A673 (cell line): ENCODE results near the gene MOCS2. TPM values are rescaled to one million over a fixed set of nuclear protein-coding genes. Genes with fewer than 3 reads are reported as not detected.

ENCODE experiments used
- BruUV-seq: library from RNA; stranded (reverse); fragments of 400-500 nt; replicated peaks from 2 replicates; lab custom pipeline; 2021; lab: Mats Ljungman, UMichigan
- CTCF ChIA-PET: fragments of 300-600 bp; sonication (Branson Sonifier 250); formaldehyde crosslinking; loops from one replicate; lab custom pipeline; 2022; ENCODE audit warnings: antibody characterized with exemption; lab: Charles Lee
- POLR2A ChIA-PET: fragments of 300-600 bp; sonication (Branson Sonifier 250); formaldehyde crosslinking; loops from one replicate; lab custom pipeline; 2022; ENCODE audit warnings: antibody characterized with exemption; ENCODE audit not compliant: low non-redundant PET; lab: Charles Lee
- DNase-seq: peaks from one replicate; pipeline ENCODE4 v3.0.0-alpha.2; 2015; ENCODE audit warnings: low spot score
- H3K27ac ChIP-seq: fragments of 200-600 bp; sonication (generic); 2 replicates; pipeline ENCODE4 v1.5.1; 2016; ENCODE audit warnings: mixed run types, low read depth, mild to moderate bottlenecking, mixed read lengths, antibody characterized with exemption, low read length; ENCODE audit not compliant: poor library complexity, severe bottlenecking
- H3K27me3 ChIP-seq: fragments of 200-600 bp; sonication (generic); replicated peaks from 2 replicates; pipeline ENCODE4 v1.6.1; 2017; ENCODE audit warnings: mixed run types, low read depth, mild to moderate bottlenecking, mixed read lengths, antibody characterized with exemption, low read length; ENCODE audit not compliant: insufficient read depth, poor library complexity
- H3K36me3 ChIP-seq: fragments of 200-600 bp; sonication (generic); 2 replicates; pipeline ENCODE4 v1.6.1; 2016; ENCODE audit warnings: mixed run types, mild to moderate bottlenecking, mixed read lengths, antibody characterized with exemption, low read length; ENCODE audit not compliant: insufficient read depth, poor library complexity, severe bottlenecking
- H3K4me1 ChIP-seq: fragments of 200-600 bp; sonication (generic); 2 replicates; pipeline ENCODE4 v1.6.1; 2017; ENCODE audit warnings: mixed run types, mild to moderate bottlenecking, mixed read lengths, antibody characterized with exemption, low read length; ENCODE audit not compliant: insufficient read depth, poor library complexity, severe bottlenecking
- H3K4me3 ChIP-seq: fragments of 200-600 bp; sonication (generic); 2 replicates; pipeline ENCODE4 v1.5.1; 2016; ENCODE audit warnings: low read depth, mixed run types, mild to moderate bottlenecking, mixed read lengths, low read length; ENCODE audit not compliant: poor library complexity, severe bottlenecking
- H3K9me3 ChIP-seq: fragments of 200-600 bp; sonication (generic); 2 replicates; pipeline ENCODE4 v1.6.1; 2016; ENCODE audit warnings: mixed run types, low read depth, mild to moderate bottlenecking, mixed read lengths, antibody characterized with exemption, low read length; ENCODE audit not compliant: poor library complexity, severe bottlenecking
- CTCF ChIP-seq: fragments of 300-800, 200-600 bp; sonication (generic); conservative IDR thresholded peaks from 2 replicates; pipeline ENCODE4 v1.5.1; 2017; ENCODE audit warnings: low read depth, mild to moderate bottlenecking, antibody characterized with exemption, low read length, moderate library complexity, mixed read lengths
- EZH2 ChIP-seq: fragments of 200-600 bp; sonication (generic); IDR thresholded peaks from 2 replicates; pipeline ENCODE4 v1.6.1; 2017; ENCODE audit warnings: borderline replicate concordance, low read depth, mild to moderate bottlenecking, mixed read lengths, antibody characterized with exemption, low read length; ENCODE audit not compliant: poor library complexity, severe bottlenecking
- intact Hi-C: fragments of 100-400 bp; cut with micrococcal nuclease; formaldehyde crosslinking; loops from one replicate; pipeline ENCODE4 v1.10.0; 2022; ENCODE audit not compliant: unreplicated experiment
- total RNA-seq: library from RNA; stranded (reverse); gene quantifications from 2 replicates; pipeline ENCODE4 v1.2.3, GENCODE V29; 2021

The MOCS2 gene
- total RNA-seq, 1 experiment from 2014 or later: 41.7 TPM

GRCh38 chr5:53095217-53095616, 14.3 kb downstream of the MOCS2 start:
- TF ChIP-seq CTCF: no peak
- no peak for TF ChIP-seq EZH2
- intact Hi-C loops: no loop called here
- ChIA-PET POLR2A (no interaction called here), CTCF (interaction anchor here (1.2 kb wide), 1 partner anchor 147 kb away, joined by 3 read pairs; no protein-coding TSS in a partner anchor)
- no peaks in the 10 kb centered on the region for H3K4me1 ChIP-seq
- peaks cover 12% of the 10 kb centered on the region for H3K36me3 ChIP-seq
- BruUV-seq: no TSS peak
- H3K27ac ChIP-seq: no peak overlapping the region
- no peak for DNase-seq
- no peaks in the 10 kb centered on the region for H3K27me3 ChIP-seq
- H3K4me3 ChIP-seq: no peak overlapping the region
- no peaks in the 10 kb centered on the region for H3K9me3 ChIP-seq

GRCh38 chr5:53092242-53092641, 17.3 kb downstream of the MOCS2 start:
- intact Hi-C loops: no loop called here
- ChIA-PET POLR2A (no interaction called here), CTCF (interaction anchor here (1.7 kb wide), 1 partner anchor 144 kb away, joined by 6 read pairs; no protein-coding TSS in a partner anchor)
- Histone ChIP-seq H3K27me3 (no peaks in the 10 kb centered on the region), H3K27ac (no peak overlapping the region), H3K4me3 (no peak overlapping the region), H3K4me1 (no peaks in the 10 kb centered on the region), H3K9me3 (no peaks in the 10 kb centered on the region), H3K36me3 (peaks cover 2% of the 10 kb centered on the region)
- TF ChIP-seq CTCF: no peak
- no peak for TF ChIP-seq EZH2
- no peak for DNase-seq
- no TSS peak for BruUV-seq

DNA sequence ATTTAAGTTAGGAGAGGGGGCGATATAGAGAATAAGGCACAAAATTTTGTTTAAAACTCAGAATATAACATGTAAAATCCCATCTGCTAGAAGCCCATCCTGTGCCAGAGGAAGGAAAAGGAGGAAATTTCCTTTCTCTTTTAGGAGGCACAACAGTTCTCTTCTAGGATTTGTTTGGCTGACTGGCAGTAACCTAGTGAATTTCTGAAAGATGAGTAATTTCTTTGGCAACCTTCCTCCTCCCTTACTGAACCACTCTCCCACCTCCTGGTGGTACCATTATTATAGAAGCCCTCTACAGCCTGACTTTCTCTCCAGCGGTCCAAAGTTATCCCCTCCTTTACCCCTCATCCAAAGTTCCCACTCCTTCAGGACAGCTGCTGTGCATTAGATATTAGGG, 18.3 kb downstream of the MOCS2 start:
- intact Hi-C loops: no loop called here
- Histone ChIP-seq H3K27ac (no peak overlapping the region), H3K4me3 (no peak overlapping the region), H3K4me1 (no peaks in the 10 kb centered on the region), H3K36me3 (no peaks in the 10 kb centered on the region), H3K9me3 (no peaks in the 10 kb centered on the region), H3K27me3 (no peaks in the 10 kb centered on the region)
- CTCF ChIA-PET: interaction anchor here (1.7 kb wide), 1 partner anchor 143 kb away, joined by 6 read pairs; no protein-coding TSS in a partner anchor
- TF ChIP-seq EZH2 (no peak), CTCF (no peak)
- POLR2A ChIA-PET: no interaction called here
- no TSS peak for BruUV-seq
- DNase-seq: peak; percentile 41
